GM18951 (cell line): Measurements from ENCODE around the gene CES5A.
"Not testable (repeated sequence)": the region's sequence is repeated elsewhere in the genome, so short reads cannot be mapped to it uniquely, and the experiment has no call there.

Experiments
- POLR2A ChIP-seq: IDR thresholded peaks from 4 replicates; pipeline ENCODE4 v1.6.1; 2011; ENCODE audit warnings: mild to moderate bottlenecking; ENCODE audit not compliant: insufficient read length, insufficient read depth; ENCODE audit errors: extremely low read depth
- in situ Hi-C: fragments of 300-500 bp; cut with MboI; formaldehyde crosslinking; loops from one replicate; pipeline ENCODE4 v1.12.0; 2022; ENCODE audit warnings: low sequenced_read_pairs, mixed read lengths, inconsistent platforms; ENCODE audit not compliant: unreplicated experiment

CES5A gene

DNA sequence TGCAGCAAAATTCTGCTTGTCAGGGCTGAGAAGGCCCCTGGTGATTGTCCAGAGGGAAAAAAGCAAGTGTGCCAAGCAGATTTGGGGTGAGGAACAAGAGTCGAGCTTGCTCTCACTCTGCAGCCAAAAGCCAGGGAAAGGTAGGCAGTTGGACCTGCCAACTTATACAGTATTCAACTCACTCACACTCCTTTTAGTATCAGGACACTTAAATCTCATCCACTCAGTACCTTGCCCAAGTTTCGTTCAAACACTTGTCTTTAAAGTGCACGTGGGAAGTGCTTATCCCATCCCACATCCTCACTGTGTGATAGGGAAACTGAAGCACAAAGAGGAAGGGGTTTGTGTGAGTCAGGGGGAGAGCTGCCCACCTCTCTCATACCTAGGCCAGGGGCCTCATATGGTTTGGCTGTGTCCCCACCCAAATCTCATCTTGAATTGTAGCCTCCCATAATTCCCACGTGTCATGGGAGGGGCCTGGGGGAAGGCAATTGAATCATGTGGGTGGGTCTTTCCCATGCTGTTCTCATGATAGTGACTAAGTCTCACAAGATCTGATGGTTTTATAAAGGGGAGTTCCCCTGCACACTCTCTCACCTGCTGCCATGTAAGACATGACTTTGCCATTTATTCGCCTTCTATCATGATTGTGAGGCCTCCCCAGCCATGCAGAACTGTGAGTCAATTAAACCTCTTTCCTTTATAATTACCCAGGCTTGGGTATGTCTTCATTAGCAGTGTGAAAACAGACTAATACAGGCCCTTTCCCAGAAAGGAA, 25.6 kb upstream of the CES5A start:
- TF ChIP-seq POLR2A = no peak
- in situ Hi-C loops = no loop called here

- in situ Hi-C loops = no loop called here
- TF ChIP-seq POLR2A = no peak
Observed at GRCh38 chr16:55899857-55900256, 24.7 kb upstream of the CES5A start.

DNA sequence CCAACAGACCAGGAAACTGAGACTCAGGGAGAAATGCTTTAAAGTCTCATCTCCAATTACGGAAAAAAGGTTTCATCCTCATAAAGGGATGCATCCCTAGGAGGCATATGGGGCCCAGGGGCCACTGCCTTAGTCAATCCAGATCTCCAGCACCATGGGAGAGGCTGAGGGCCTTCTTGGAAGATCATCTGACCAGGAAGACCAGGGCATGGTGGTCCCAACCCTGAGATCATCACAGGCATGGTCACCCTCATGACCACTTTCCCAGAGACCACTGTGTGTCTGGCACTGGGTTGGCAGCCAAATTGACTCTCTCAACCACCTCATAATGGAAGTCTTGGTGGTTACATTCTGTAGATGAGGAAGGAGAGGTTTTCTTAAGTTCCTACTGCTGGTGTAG, 23.4 kb upstream of the CES5A start:
- in situ Hi-C loops = no loop called here
- TF ChIP-seq POLR2A = no peak

DNA sequence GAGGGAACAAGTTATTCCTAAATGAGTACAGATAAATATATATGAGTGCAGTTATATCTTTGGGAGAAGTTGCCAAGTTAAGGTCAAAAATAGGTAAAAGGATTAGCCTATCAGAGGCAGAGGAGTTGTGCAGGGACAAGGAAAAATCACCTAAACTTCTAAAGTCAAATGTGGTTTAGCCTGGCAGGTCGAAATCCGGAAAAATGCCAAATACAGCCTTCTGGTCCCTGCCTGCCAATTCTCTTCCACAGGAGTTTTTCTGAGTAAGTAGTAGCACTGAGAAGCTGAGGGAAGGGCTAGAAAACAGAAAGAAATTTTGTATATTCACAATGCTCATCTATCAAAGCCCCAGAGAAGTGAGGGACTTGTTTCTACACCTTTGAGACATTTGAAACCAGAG, 17.6 kb upstream of the CES5A start:
- no peak for TF ChIP-seq POLR2A
- in situ Hi-C loops = no loop called here

DNA sequence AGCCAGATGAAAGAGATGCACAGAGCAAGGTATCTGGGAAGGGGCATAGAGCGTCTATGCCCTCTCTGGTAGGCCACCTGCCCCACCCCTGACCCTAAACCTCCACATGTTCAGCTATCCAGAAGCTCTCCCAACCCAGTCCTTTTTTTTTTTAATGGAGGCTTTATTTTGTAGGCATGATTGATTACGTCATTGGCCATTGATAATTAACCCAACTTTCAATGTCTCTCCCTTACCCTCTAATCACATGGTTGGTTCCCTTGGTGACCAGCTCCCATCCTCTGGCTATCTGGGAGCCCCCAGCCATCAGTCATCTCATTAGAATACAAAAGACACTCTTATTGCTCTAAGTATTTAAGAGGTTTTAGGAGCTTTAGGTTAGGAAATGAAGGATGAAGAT, 14.3 kb upstream of the CES5A start:
- TF ChIP-seq POLR2A = no peak
- in situ Hi-C loops = no loop called here

DNA sequence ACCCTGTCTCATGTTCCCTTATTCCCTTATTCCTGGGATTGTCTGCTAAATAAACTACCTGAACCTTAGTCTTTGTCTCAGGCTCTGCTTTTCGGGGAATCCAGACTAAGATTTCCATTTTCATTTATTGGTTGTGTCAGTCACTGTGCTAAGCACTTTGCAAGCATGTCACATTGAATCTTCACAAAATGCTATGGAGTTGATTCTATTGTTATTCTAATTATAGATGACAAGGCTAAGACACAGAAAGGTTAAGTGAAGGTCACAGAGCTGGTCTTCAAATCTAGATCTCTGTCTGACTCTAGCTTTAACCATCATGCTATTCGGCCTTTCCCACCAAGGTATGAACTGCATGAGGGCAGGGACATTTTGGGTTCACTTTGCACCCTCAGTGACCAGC, 13.4 kb upstream of the CES5A start:
- in situ Hi-C loops = no loop called here

GRCh38 chr16:55876854-55877253, 1.7 kb upstream of the CES5A start:
- no peak for TF ChIP-seq POLR2A
- in situ Hi-C loops = no loop called here

More for the DNA sequence above, 13.4 kb upstream of the CES5A start:
- TF ChIP-seq POLR2A = no peak

DNA sequence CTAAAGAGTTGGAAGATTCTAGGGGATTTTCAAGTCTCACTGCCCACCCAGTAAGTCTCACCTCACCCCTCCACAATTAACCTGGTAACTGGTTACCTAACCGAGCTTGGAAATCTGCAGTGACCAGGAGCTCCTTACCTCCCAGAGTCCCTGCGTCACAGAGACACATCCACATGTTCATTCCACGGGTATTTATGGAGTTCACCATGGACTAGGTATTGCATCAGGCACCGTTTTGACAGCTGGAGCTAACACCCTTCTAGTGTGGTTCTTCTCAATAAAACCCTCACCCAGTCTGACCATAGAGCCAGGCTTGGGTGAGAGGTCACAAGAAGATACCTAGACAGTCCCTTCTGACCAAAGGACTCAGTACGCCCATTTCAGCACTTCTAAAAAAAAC, 2.1 kb downstream of the CES5A start:
- TF ChIP-seq POLR2A = no peak
- in situ Hi-C loops = no loop called here

DNA sequence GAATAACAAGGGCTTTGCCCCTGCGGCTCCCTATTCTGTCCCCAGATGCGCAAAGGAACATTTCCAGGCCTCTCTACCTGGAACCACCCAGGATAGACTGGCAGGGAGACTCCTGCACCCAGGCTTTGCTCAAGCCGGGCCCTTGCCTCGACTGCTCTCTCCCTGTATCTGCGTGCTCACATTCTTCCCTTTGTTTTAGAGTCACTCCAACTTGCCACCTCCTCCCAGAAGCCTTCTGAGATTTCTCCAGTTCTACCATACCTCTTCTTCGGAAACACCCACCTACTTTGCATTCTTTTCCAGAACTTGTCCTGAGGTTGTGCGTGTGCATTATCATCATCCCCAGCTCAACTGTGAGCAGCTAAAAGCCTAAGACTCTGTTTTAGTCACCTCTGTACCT, 3.0 kb downstream of the CES5A start:
- no peak for TF ChIP-seq POLR2A
- in situ Hi-C loops = no loop called here

- in situ Hi-C loops = no loop called here
- TF ChIP-seq POLR2A = no peak
Observed at GRCh38 chr16:55871411-55872038, 3.6 kb downstream of the CES5A start.

DNA sequence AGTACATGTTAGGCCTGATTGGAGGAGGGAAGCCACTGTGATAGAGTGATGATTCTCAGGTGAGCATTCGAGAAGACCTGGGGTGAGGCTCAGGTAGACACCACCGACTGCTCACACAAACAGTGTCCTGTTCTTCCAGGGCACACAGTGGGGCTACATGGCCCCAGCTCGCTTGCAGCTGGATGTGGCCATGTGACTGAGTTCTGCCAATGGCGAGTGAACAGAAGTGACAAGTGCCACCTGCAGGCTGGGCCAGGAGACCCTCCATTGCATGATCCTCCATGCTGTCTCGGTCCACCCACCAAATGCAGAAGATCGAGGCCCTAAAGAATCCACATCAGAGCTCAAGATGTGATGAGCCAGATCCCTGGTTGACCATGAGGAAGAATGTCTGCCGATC, 6.2 kb downstream of the CES5A start:
- in situ Hi-C loops = no loop called here
- no peak for TF ChIP-seq POLR2A

DNA sequence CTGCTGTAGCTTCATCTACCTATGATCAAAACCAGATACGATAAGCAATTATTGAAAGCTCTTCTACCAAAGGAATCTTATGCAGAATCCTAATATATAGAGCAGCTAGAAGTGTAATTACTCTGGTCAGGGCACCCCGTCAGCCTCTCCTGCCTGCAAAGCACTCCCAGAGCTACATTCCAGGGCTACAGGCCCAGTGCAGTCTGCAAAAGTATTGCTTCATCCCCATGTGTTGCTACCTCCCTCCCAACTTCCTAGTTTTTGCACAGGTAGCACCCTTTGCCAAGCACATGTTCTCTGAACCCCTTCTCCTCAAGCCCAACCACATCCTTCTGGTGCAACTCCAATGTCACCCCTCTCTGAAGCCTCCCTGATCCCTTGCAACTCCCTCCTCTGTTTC, 7.0 kb downstream of the CES5A start:
- in situ Hi-C loops = no loop called here
- no peak for TF ChIP-seq POLR2A

- in situ Hi-C loops = no loop called here
- no peak for TF ChIP-seq POLR2A
Observed at GRCh38 chr16:55861288-55861687, 13.9 kb downstream of the CES5A start.

DNA sequence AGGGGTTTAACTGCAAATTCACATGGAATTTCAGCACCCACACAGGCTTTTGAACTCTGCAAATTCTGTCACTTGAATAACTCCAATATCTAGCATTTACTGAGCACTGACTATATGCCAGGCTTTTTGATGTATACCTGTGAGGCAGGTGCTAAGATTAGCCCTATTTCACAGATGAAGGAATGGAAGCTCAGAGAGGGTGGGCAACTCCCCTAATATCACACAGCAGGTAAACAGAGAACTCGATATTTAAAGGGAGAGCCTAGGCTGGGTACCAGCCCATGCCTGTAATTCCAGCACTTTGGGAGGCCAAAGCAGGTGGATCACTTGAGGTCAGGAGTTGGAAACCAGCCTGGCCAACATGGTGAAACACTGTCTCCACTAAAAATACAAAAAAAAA, 17.5 kb downstream of the CES5A start:
- in situ Hi-C loops = not testable (repeated sequence)
